Measurements from ENCODE around the gene INAFM2.

Gene INAFM2

DNA sequence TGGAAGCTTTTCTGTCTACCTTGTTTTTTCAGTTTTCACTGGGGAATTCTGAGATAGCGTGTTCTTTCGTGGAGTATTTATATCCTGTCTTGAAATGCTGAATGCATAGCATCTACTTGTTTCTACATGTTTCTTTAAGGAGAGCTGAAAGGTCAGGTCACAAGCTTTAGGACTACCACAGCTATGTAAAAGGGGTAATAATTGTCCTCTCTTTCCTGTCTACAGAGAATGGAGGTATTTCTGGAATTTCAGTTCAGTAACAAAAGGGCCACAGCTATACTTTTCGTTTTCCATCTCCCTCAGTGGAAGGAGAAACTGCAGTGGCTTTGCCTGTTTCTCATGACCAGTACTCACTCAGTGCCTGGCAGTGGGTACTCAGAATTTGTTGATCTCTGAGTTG is 4.7 kb downstream of the INAFM2 start:
- TF ChIP-seq, protein P1, sequence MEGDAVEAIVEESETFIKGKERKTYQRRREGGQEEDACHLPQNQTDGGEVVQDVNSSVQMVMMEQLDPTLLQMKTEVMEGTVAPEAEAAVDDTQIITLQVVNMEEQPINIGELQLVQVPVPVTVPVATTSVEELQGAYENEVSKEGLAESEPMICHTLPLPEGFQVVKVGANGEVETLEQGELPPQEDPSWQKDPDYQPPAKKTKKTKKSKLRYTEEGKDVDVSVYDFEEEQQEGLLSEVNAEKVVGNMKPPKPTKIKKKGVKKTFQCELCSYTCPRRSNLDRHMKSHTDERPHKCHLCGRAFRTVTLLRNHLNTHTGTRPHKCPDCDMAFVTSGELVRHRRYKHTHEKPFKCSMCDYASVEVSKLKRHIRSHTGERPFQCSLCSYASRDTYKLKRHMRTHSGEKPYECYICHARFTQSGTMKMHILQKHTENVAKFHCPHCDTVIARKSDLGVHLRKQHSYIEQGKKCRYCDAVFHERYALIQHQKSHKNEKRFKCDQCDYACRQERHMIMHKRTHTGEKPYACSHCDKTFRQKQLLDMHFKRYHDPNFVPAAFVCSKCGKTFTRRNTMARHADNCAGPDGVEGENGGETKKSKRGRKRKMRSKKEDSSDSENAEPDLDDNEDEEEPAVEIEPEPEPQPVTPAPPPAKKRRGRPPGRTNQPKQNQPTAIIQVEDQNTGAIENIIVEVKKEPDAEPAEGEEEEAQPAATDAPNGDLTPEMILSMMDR (IDR thresholded peaks at IDR 0.05; ENCODE audit: low read depth, low read length, missing control alignments) = no peak
- peak overlapping the region; percentile 80 for H3K27ac ChIP-seq
- in situ Hi-C loops (cut with HindIII; ENCODE audit: low pct_ligation_motif_present, low sequenced_read_pairs) = no loop called here

DNA sequence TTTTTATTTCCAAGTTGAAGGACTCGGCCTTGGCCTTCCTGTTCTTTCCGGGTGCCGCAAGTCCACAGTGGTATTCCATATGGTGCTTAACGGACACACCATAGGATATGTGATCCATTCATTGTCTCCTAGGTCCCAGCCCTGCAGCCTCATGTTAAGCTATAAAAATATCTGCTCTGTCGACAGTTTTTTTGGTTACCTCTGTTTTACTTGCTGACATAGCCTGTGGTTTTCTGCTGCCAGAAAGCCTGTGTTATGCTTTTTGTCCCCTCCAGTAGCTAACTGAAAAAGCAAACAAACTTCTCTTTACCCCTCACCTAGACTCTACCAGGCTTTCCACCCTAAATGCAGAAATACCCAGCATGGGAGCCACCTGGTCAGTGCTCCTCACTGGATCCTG is 5.3 kb downstream of the INAFM2 start:
- no peak overlapping the region for H3K4me3 ChIP-seq (ENCODE audit: low read depth, low read length)
- no peaks in the 10 kb centered on the region for H3K36me3 ChIP-seq (replicated peaks)
- DNase-seq = no peak
- TF ChIP-seq, protein P1 (IDR thresholded peaks at IDR 0.05; ENCODE audit: low read depth, low read length, missing control alignments) = no peak
- H3K27me3 ChIP-seq (replicated peaks) = no peaks in the 10 kb centered on the region
- in situ Hi-C loops (cut with HindIII; ENCODE audit: low pct_ligation_motif_present, low sequenced_read_pairs) = no loop called here
- H3K27ac ChIP-seq = peak overlapping the region; percentile 80

More for the DNA sequence above, 4.7 kb downstream of the INAFM2 start:
- H3K36me3 ChIP-seq (replicated peaks) = no peaks in the 10 kb centered on the region
- no peaks in the 10 kb centered on the region for H3K27me3 ChIP-seq (replicated peaks)
- H3K4me3 ChIP-seq (ENCODE audit: low read depth, low read length) = no peak overlapping the region
- no peak for DNase-seq

GRCh38 chr15:40329804-40330203 is 6.3 kb downstream of the INAFM2 start:
- Histone ChIP-seq H3K36me3 (replicated peaks) (peaks cover under 1% of the 10 kb centered on the region), H3K27me3 (replicated peaks) (no peaks in the 10 kb centered on the region), H3K4me3 (ENCODE audit: low read depth, low read length) (no peak overlapping the region), H3K27ac (peak overlapping the region; percentile 80)
- peak; percentile 70 for DNase-seq
- TF ChIP-seq, protein P1 (IDR thresholded peaks at IDR 0.05; ENCODE audit: low read depth, low read length, missing control alignments) = no peak
- in situ Hi-C loops (cut with HindIII; ENCODE audit: low pct_ligation_motif_present, low sequenced_read_pairs) = no loop called here

GRCh38 chr15:40330368-40330836 is 6.9 kb downstream of the INAFM2 start:
- peaks cover 5% of the 10 kb centered on the region for H3K36me3 ChIP-seq (replicated peaks)
- in situ Hi-C loops (cut with HindIII; ENCODE audit: low pct_ligation_motif_present, low sequenced_read_pairs) = no loop called here
- H3K27ac ChIP-seq = peak overlapping the region; percentile 80
- H3K27me3 ChIP-seq (replicated peaks) = no peaks in the 10 kb centered on the region
- TF ChIP-seq, protein P1 (IDR thresholded peaks at IDR 0.05; ENCODE audit: low read depth, low read length, missing control alignments) = no peak
- no peak for DNase-seq
- no peak overlapping the region for H3K4me3 ChIP-seq (ENCODE audit: low read depth, low read length)

- peak overlapping the region; percentile 80 for H3K27ac ChIP-seq
- no peak overlapping the region for H3K4me3 ChIP-seq (ENCODE audit: low read depth, low read length)
- no peaks in the 10 kb centered on the region for H3K27me3 ChIP-seq (replicated peaks)
- TF ChIP-seq, protein P1 (IDR thresholded peaks at IDR 0.05; ENCODE audit: low read depth, low read length, missing control alignments) = no peak
- H3K36me3 ChIP-seq (replicated peaks) = peaks cover 10% of the 10 kb centered on the region
- in situ Hi-C loops (cut with HindIII; ENCODE audit: low pct_ligation_motif_present, low sequenced_read_pairs) = no loop called here
- DNase-seq = no peak
These were observed 7.5 kb downstream of the INAFM2 start for GRCh38 chr15:40331026-40331425.

DNA sequence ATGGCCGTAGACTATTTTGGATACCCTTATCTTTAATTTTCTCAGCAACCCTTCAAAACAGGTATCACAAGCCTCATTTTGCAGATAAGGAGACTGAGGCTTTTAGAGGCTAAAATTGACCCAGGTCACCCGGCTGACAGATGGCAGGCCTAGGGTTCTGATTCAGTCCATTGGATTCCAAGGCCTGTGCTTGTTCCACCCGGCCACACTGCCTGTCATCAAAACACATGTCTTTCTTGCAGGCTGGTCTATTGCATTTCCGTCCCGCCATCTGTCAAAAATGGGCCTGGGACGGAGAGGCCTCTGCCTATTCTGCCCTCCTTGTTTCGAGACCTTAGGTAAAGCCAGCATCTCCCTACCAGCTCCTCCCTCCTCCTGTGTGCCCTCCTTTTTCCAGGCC is 8.1 kb downstream of the INAFM2 start:
- DNase-seq = no peak
- H3K36me3 ChIP-seq (replicated peaks) = peaks cover 16% of the 10 kb centered on the region
- TF ChIP-seq, protein P1 (IDR thresholded peaks at IDR 0.05; ENCODE audit: low read depth, low read length, missing control alignments) = no peak
- H3K27ac ChIP-seq = no peak overlapping the region
- H3K4me3 ChIP-seq (ENCODE audit: low read depth, low read length) = no peak overlapping the region
- H3K27me3 ChIP-seq (replicated peaks) = no peaks in the 10 kb centered on the region
- in situ Hi-C loops (cut with HindIII; ENCODE audit: low pct_ligation_motif_present, low sequenced_read_pairs) = no loop called here
